Measurements from ENCODE around the gene SPDYC.

The SPDYC gene, protein sequence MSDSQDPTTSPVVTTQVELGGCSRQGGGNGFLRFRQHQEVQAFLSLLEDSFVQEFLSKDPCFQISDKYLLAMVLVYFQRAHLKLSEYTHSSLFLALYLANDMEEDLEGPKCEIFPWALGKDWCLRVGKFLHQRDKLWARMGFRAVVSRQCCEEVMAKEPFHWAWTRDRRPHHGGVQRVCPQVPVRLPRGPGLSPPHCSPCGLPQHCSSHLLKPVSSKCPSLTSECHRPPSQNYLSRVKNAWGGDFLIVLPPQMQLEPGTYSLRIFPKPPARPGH

DNA sequence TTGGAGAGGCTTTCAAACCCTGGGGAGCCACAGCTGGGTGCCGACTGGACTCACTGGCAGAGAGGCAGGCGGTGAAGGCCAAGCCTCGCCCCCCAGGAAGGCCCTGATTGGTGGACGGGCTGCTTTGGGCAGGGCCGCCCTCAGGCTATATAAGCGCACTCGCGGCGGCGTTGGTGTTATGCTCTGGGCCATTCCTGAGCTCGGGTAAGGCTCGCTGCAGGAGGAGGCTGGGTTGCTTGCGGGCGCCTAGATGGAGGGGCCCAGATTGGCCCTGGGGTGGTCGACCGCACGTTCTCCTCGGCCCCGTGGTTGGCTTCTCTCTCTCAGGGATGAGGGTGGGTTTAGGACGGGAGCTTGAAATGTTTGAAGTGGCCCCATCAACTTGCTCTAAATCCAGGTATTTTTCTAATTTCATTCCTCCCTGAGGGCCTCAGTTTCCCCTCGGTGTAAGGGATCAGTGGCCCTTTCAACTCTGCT lies at the start of gene SPDYC:
SPDYC (plus strand) TSS at position 176 of the 477 bp plus-strand sequence. CDS start 1,125 bp downstream, outside the sequence.
- no peak for DNase-seq

DNA sequence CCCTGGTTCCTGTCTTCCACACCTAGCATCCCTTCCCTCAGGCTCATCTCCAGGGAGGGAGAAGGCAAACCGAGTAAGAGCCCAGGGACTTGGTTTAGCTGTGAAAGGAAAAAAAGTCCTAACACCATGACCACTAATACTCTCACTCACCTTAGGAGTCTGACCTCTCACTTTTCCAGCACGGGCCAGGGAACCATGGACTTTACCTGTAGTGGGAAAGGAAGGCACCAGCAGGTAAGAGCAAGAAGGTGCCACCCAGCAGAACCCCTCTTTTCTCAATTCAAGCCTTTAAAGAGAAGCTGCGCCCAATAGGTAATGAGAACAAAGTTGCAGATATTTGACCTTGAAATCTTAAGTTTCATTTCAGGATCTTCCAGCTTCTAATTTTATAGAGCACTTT lies 49.2 kb upstream of the SPDYC start:
- no peak for DNase-seq

DNA sequence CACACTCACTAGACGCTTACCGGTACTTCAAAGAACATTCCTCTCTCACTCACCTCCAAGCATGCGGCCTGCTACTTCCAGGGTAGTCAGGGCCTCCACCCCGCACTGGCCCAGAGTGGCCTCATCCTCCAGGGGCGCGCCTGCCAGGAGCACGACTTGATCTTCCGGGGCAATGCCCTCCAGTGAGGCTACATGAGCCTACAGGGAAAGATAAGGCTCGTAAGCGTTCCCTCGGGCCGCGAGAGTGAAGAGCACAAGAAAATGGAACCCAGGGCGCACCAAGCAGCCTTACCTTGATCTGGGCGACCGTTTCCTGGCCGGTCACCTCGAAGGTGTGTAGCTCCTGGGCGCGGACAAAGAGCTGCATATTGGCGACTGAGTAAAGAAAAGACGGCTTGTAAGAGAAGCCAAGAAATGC lies 48.6 kb upstream of the SPDYC start:
- peak; percentile 27 for DNase-seq

DNA sequence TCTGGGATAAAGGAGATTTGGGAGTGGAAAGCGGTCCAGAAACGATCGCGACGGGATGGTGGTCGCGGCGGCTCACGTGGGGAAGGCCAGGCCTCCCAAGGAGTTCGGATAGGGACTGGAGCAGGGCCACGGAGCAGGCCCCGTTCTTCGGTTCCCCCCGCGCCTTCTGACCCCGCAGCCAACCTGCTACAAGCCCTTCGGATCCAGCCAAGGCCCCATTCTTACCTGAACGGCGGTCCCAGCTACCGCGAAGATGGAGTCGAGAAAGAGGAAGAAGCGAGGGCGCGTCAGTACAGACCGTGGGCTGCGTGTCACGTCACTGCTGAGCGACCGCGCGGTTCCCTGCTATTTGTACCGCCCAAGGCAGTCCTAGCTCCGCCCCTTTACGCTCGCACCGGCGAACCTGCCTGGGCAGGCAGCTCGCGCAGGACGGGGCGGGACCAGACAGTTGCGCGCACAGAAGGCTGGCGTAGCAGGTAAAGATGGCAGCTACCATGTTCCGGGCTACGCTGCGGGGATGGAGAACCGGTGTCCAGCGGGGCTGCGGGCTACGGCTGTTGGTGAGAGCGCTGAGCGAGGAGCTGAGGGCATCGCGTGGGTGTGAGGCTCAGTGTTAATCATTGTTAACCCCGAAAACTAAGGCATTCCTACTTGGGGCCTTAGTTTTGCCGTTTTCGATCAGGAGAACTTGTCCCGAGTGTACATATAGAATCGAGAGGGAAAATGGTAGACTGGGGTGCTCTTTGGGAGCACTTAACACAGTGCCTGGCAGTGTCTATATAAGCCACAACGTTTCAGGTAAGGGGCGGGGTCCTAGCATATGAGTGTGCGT lies 48.0 kb upstream of the SPDYC start, which contains the start of the genes FAU and MRPL49:
FAU (minus strand) TSS at position 270 of the 832 bp plus-strand sequence. CDS start 321 bp downstream, outside the sequence.
MRPL49 (plus strand) TSS at position 457 of the 832 bp plus-strand sequence; CDS start at position 483, 26 bp downstream.
- DNase-seq: peak; percentile 98

DNA sequence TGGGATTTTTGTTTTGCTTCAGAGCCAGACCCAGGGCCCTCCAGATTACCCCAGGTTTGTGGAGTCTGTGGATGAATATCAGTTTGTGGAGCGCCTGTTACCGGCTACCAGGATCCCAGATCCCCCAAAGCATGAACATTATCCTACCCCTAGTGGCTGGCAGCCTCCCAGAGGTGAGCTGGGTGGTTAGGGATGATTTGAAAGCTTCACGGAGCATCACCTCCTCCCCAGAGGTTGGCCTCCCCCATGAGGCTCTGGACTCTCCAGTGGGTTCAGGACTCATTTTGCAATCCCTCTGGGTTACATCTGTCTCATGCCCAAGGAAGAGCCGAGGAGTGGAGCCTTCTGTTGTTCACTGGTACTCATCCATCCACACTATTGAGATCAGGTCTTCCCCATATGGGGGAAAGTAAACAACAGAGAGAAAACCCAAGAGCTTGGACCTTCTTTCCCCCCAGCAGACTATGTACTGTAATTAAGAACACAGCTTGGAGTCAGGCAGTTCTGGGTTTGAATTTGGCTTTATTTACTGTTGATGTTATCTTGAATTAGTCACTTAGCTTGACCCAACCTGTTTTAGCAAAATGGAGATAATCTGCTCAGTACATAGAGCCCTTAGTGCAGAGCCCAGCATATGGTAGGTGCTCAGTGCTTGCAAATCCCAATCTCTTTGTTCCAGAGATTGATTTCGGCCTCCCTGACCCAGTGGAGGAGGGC lies 45.4 kb upstream of the SPDYC start:
- no peak for DNase-seq

DNA sequence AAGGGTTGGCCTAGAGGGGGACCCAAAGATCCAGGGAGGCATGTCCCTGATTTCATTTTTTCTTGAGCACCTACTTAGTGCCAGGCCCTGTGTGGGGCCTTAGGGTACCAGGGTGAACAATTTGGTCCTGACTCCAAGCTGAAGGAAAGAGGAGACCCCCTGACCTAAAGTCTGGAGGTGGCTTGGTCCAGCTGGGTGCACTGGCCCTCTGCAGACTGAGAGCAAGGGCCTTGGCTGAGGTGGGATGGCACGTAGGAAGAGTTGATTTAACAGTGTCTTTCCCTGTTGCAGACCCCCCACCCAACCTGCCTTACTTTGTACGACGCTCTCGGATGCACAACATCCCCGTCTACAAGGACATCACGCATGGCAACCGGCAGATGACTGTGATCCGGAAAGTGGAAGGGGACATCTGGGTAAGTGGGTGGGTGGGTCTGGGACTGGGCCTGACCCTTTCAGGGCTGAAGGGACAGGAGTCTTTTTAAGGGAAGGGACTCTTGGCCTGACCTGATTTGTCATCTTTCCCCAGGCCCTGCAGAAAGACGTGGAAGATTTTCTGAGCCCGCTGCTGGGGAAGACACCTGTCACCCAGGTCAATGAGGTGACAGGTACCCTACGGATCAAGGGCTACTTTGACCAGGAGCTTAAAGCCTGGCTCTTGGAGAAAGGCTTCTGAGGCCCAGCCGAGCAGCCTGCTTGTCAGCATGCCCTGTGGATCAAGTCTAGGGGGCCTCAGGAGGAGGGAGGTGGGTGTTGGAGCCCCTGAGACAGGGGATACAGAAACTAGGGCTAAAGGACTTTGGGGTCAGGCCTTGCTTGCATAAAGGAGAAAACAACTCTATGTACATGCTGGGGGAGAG lies 44.6 kb upstream of the SPDYC start:
- no peak for DNase-seq

DNA sequence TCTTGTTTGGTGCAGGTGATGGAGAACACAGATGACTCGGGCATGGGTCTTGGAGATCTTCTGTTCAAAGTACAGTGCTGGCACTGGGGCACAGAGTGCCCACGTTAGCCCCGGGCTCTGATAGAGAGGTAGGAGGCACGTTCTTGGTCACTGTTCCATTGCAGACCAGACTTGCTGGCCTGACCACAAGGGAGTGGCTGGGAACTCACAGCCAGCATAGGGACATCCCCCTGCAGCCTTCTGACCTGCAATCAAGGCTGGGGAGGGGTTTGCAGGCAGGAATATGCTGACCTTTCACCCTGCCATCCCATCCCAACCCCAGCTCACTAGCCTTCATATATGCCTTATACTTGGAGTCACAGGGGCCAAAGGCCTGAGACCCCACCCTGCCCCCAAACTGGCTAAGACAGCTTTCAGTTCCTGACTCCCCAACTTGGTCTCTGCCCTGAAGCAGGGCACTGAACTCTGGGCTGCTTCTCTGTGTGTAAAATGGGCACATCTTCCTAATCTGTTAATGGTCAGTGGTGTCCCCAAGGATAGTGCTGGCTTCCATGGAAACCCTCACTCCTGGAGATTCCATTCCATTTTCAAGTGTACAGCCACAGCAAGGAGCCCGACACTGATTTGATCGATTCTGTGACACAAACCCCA lies 43.3 kb upstream of the SPDYC start:
- DNase-seq: no peak

DNA sequence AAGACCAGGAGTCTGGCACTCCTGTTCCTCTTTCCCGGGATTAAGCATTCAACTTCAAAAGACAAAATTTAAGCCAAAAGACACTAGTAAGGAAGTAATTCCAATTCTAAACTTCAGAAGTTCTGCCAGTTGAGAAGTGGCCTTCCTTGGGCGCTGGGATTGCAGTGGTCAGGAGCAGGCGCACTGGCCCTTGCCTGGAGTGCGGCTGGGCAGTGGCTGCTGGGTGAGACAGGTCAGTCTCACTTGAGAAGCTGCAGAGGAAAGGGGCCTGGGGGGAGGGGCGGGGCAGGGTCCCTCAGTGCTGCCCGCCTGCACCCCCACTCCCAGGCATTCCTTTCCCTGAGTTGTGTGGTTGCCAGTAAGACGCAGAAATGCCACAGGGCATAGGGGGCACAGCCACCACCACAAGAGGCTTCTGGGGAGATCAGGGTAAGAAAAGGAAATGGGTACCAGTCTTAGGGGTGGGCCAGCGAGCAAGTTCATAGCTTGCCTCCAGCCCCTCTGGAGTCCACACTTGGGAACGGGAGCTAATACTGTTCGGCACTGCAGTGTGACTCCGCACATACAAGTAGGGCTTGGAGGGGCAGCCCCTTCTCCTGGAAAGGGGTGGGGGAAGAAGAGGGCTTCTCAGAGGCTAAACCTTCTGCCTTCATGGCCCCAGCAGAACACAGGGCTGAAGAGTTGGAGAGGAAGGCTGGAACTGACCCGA lies 42.4 kb upstream of the SPDYC start:
- no peak for DNase-seq

DNA sequence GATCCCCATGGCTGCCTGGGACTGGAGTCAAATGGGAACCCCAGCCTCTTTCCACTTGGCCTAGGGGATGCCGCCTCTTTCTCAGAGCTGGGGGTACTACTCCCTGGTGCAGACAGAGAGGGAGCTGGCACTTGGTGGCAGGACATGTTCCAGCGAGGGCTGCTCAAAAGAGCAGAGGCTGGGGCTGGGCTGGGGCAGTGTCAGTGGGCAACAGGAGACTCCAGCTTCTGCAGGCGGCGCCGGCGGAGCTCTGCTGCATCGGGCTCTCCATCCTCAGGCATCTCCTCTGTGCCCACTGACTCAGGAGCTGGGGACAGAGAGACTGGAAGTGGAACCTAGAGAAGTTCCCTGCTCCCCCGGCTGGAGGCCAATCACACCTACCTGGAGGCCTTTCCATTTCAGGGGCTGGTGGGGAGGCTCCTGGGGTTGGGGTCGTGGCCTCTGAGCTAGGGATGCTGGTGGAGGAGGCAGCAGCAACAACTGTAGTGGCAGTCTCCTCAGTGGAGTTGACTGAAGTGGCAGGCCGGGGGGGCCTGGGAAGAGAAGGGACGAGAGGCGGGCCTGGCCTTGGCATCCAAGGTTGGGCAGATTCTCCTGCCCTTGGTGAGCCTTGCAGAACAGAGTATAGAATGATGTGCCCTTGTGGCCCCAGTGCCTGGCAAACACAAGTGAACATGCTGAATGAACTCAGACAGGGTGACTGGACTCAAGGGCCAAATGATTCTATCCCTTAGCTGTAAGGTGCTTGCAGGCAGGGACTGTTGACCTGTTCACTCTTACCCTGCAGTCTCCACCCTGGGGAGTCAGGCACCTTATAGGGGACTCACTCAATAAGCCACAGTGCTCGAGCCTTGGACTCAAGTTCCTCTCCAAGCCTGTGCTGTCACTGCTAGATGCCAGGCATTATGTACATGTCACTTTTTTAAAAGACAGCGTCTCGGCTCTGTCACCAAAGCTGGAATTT lies 41.6 kb upstream of the SPDYC start:
- no peak for DNase-seq

DNA sequence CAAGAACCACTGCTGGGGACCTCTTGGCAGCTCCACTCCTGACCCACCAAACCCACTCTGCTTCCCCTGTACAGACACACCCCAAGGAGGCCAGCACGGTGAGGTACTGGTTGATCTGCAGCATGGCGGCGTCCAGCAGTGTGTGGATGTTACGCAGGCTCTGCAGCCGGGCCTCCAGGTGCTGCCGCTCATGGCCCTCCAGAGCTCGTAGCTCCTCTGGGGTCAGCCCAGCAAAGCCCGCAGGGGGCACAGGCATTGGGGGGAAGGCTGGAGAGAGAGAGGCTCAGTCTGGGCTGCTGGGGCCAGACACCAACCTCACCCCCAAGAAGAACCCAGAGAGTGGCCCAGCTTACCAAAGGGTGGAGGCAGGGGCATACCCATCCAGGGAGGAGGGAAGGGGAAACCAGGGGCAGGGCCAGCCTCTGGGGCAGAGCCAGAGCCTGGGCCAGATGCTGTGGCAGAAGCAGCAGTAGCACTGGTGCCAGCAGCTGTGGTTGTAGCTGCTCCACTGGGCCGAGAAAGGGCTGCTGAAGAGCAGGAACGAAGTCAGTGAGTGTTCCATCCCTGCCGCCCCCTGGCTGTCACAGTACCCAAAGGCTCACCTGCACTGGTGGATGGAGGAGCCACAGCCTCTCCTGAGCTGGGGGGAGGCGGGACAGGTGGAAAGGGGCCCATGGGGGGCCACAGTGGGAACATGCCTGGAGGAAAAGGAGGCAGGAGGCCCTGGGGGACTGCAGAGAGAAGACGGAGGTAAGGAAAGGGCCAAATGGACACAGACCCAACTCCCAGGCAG lies 40.2 kb upstream of the SPDYC start:
- DNase-seq: no peak

DNA sequence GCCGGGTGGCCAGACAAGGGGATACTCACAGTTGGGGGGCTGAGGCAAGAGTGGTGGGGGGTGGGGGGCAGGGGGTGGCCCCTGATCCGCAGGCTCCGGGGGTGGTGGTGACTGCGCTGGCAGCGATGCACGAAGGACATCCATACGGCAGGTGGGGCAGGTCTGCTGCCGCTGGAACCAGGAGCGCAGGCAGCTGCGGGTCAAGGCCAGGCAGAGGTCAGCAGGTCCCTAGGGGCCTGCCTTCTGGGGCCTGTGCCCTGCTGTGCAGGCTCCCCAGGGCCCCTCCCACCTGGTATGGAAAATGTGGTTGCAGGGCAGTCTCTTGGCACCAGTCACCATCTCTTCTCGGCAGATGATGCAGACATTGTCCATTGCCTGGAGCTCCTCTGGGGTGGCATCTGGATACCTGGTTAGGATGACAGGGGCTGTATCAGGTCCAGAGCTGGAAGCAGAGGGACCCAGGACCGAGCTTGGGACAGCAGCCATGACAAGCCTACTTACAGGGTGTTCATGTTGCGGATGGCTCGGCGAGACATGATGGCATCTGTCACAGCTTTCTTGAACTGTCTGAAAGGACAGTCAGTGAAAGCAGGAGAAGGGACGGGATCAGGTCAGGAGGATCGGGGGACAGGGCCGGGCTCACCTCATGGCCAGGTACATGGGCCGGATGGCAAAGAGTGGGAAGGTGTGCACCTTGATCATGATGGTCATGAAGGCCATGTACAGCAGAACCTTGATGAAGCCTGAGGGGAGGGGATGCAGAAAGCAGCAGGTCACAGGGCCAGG lies 39.2 kb upstream of the SPDYC start:
- no peak for DNase-seq

DNA sequence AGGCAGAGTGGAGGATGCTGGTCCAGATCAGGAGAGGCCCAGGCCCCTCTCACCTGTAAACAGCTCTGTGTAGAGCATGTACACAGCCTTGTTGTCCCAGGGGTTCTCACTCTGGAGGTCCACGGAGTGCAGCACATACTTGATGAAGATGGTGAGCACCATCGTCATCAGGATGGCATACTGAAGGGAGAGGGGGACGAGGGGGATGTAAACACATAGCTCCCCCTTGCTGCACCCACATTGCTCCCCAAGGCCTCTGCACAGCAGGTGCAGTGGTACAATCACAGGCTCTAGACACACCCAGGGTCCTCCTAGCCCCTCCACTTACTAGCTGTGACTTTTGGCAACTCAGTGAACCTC lies 38.6 kb upstream of the SPDYC start:
- no peak for DNase-seq

DNA sequence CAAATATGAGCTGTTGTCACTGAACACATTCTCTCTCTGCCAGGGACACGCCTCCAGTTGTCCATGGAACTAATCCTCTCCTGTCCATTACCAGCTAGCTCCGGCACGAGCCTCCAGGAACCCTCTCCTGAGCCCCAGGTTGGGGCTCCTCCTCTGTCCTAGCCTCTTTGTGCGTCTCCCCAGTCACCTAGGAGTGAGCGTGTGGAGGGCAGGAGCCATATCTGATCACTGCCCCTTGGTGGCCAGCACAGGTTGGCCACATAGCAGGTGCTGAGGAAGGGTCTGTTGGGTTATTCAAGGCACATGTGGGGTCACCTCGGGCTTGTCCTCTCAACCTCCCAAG lies 38.2 kb upstream of the SPDYC start:
- DNase-seq: no peak

DNA sequence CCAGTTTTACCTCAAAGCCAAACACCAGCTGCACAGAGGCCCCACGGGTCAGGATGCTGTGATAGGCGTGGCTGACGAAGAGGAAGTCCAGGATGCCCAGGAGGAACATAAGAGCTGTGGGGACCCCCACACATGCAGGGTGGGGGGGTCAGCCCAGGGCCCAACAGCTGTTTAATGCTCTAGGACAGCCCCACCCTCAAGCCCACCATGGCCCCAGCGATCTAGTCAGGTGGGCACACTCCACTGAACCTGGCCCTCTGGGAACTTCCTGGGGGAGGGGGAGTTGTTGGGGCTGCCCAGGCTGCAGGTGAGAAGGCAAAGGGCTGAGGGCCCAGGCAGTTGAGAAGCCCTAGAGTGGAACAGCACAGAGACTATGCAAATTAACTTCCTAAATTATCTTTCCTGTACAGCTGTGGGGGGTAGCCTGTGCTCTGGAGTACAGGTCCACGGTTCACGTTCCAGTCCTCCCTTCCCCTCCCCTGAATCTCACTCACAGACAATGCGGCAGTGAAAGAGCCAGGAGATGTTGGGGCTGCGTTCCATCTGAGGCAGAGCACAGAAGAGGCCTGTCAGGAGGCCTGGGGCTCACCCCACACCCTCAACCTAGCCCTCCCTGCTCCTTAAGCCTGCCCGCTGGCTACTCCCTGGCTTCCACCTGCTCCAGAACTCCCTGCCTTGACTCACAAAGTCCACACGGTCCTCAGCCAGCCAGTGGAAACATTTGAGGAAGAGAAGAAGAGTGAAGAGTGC lies 37.6 kb upstream of the SPDYC start:
- DNase-seq: no peak

DNA sequence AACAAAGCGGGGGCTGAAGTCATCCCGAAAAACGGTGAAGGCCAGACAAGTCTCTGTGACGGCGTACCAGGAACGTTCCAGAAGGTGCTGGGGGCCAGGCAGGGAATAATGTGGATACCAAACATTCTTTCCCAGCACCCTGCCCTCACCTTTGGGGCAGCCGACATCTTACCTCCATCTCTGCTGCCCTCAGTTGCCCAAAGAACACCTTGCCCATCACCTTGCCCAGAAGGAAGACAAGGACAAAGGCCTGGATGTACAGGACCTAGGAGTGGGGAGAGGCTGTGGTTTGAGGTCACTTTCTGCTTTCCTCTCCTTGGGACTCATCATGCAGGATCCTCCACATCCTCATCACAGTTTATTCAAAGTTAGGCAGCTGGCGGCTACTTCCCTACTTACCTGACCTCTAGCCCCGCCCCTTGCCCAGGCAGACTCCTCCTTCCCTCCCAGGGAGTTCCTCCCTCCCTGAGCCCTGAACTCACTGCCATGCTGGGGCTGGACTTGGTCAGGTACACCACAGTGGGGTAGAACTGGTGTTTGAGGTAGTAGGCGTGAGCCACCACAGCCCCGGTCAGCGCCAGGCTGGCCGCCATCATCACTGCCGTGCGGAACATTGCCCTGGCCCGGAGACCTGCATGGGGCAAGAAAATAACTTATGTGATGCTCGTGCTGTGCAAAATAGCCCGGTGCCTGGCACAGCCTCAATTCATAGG lies 36.9 kb upstream of the SPDYC start:
- DNase-seq: peak; percentile 28

DNA sequence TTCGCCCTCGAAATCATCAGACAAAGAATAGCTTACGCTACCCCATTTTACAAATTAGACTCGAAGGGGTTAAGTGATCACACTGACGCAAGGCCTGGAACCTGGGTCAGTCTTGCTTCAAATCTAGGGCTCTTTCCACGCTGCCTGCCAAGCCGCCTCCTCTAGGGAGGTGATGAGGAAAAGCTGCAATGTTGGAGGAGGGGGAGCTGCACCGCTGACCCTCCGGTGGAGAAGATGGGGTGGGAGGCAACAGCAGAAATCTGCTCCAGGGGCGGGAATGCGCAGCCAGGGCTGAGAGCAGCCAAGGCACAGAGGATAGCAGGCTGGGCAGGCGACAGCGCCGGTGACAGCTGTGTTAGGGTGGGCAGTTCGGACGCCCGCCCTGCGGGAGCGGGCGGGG lies 36.3 kb upstream of the SPDYC start:
- no peak for DNase-seq
